DND-41 (cell line): ENCODE results near the gene SDCCAG8.

Source experiments
- EZH2 ChIP-seq: IDR thresholded peaks from 3 replicates; pipeline ENCODE4 v1.6.1; 2012; ENCODE audit warnings: borderline replicate concordance, low read depth, mild to moderate bottlenecking, moderate library complexity, low read length, inconsistent platforms; ENCODE audit not compliant: severe bottlenecking
- TF ChIP-seq, protein P1 (sequence below): IDR thresholded peaks from 2 replicates; pipeline ENCODE4 v1.5.1; 2012; ENCODE audit warnings: borderline replicate concordance, low read length, moderate library complexity, mild to moderate bottlenecking; ENCODE audit not compliant: poor library complexity, severe bottlenecking; ENCODE audit errors: extremely low read depth

DNA sequence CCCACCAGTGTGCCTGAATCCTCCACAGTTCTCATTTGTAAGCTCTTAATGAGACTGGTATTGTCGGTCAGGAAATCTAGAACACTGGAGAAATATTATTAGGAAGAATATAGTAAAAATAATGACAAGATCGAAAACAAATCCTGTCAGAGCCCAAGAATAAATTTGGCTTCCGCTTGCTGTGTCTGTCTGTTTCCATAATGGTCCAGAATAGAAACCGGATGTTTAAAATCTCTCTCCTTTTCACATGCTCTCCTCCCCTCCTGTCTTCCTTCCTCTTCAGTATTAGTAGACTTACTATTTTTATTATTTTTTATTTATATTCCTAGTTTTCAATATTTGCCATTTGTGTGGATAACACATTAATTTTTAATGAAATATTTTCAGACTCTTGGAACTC, 187.7 kb downstream of the SDCCAG8 start:
- TF ChIP-seq, protein P1, sequence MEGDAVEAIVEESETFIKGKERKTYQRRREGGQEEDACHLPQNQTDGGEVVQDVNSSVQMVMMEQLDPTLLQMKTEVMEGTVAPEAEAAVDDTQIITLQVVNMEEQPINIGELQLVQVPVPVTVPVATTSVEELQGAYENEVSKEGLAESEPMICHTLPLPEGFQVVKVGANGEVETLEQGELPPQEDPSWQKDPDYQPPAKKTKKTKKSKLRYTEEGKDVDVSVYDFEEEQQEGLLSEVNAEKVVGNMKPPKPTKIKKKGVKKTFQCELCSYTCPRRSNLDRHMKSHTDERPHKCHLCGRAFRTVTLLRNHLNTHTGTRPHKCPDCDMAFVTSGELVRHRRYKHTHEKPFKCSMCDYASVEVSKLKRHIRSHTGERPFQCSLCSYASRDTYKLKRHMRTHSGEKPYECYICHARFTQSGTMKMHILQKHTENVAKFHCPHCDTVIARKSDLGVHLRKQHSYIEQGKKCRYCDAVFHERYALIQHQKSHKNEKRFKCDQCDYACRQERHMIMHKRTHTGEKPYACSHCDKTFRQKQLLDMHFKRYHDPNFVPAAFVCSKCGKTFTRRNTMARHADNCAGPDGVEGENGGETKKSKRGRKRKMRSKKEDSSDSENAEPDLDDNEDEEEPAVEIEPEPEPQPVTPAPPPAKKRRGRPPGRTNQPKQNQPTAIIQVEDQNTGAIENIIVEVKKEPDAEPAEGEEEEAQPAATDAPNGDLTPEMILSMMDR, result no peak
- no peak for TF ChIP-seq EZH2
